B cell (primary cell): ENCODE results near the gene GARIN5A. TPM values are rescaled to one million over a fixed set of nuclear protein-coding genes. Genes with fewer than 3 reads are reported as not detected.

Source experiments
- ATAC-seq: fragments of 200-7000 bp; cut with Tn5 transposase; one replicate; pipeline ENCODE4 v1.10.0; 2021; ENCODE audit warnings: low read depth, mild to moderate bottlenecking, moderate number of reproducible peaks, moderate library complexity
- CTCF ChIA-PET: fragments of 350-600 bp; sonication (Branson Sonifier 250); formaldehyde crosslinking; loops from one replicate; lab custom pipeline; 2021; ENCODE audit warnings: antibody characterized with exemption, inconsistent platforms; lab: Charles Lee
- POLR2A ChIA-PET: fragments of 350-600 bp; sonication (Branson Sonifier 250); formaldehyde crosslinking; loops from one replicate; lab custom pipeline; 2021; ENCODE audit warnings: antibody characterized with exemption; lab: Charles Lee
- DNase-seq: peaks from one replicate; pipeline ENCODE4 v3.0.0; 2013
- H2AFZ ChIP-seq: 2 replicates; pipeline ENCODE4 v1.6.1; 2012; ENCODE audit warnings: mild to moderate bottlenecking, low read depth, low read length; ENCODE audit not compliant: insufficient read depth, poor library complexity, severe bottlenecking
- H3K27ac ChIP-seq, 2 donors: 1 replicate in 1 of 2; 2 replicates in 1 of 2; pipeline ENCODE4 v1.5.1; 2012 to 2013; ENCODE audit warnings: low read length in 2 of 2, mild to moderate bottlenecking in 2 of 2, moderate library complexity in 1 of 2
- H3K27me3 ChIP-seq, 4 experiments: fragments of 200-600 bp in 1 of 4; sonication (generic) in 1 of 4; replicated peaks in 1 of 4; 1 replicate in 2 of 4; 2 replicates in 2 of 4; pipeline versions ENCODE4 v1.6.1 to v1.7.0; 2013 to 2016; ENCODE audit warnings: low read length in 3 of 4, mild to moderate bottlenecking in 2 of 4, mixed read lengths in 1 of 4, moderate library complexity in 1 of 4; ENCODE audit not compliant: insufficient read depth in 4 of 4, control insufficient read depth in 3 of 4; ENCODE audit errors: control extremely low read depth in 1 of 4
- H3K36me3 ChIP-seq, 2 experiments: replicated peaks in 1 of 2; 1 replicate in 1 of 2; 2 replicates in 1 of 2; pipeline versions ENCODE4 v1.6.1 to v1.7.1; 2013; ENCODE audit warnings: low read length in 1 of 2; ENCODE audit not compliant: insufficient read depth in 2 of 2, control insufficient read depth in 1 of 2; ENCODE audit errors: control extremely low read depth in 1 of 2, extremely low read depth in 1 of 2
- H3K4me1 ChIP-seq, 2 donors: fragments of 200-600 bp in 1 of 2; sonication (generic) in 1 of 2; 1 replicate in 1 of 2; 2 replicates in 1 of 2; pipeline versions ENCODE4 v1.5.1 to v1.6.1; 2013 to 2017; ENCODE audit warnings: low read length in 2 of 2; ENCODE audit not compliant: control insufficient read depth in 2 of 2, insufficient read depth in 2 of 2
- H3K4me2 ChIP-seq: replicated peaks from 2 replicates; pipeline ENCODE3; 2012; ENCODE audit warnings: mild to moderate bottlenecking, low read depth, low read length; ENCODE audit not compliant: poor library complexity, severe bottlenecking
- H3K4me3 ChIP-seq, 5 experiments: fragments of 200-600 bp in 1 of 5; sonication (generic) in 1 of 5; 1 replicate in 3 of 5; 2 replicates in 2 of 5; pipeline versions ENCODE4 v1.5.1 to v1.7.0; 2011 to 2016; ENCODE audit warnings: low read length in 4 of 5, mild to moderate bottlenecking in 4 of 5, low read depth in 2 of 5, control low read depth in 1 of 5, moderate library complexity in 1 of 5; ENCODE audit not compliant: insufficient read depth in 1 of 5; ENCODE audit errors: control extremely low read depth in 1 of 5, extremely low read depth in 1 of 5
- H3K79me2 ChIP-seq: fragments of 200-600 bp; sonication (generic); one replicate; pipeline ENCODE4 v1.6.0; 2016; ENCODE audit warnings: low read length; ENCODE audit not compliant: control insufficient read depth, insufficient read depth
- H3K9ac ChIP-seq: fragments of 200-600 bp; sonication (generic); 2 replicates; pipeline ENCODE4 v1.6.1; 2017; ENCODE audit warnings: mild to moderate bottlenecking, low read length, moderate library complexity
- H3K9me3 ChIP-seq, 3 donors: one replicate each; pipeline versions ENCODE4 v1.6.1 to v1.7.1; 2013; ENCODE audit warnings: low read length in 2 of 3; ENCODE audit not compliant: control insufficient read depth in 2 of 3, insufficient read depth in 1 of 3; ENCODE audit errors: control extremely low read depth in 1 of 3
- H4K20me1 ChIP-seq: 2 replicates; pipeline ENCODE4 v1.6.0; 2012; ENCODE audit warnings: mild to moderate bottlenecking, low read length; ENCODE audit not compliant: insufficient read depth, control insufficient read depth, poor library complexity, severe bottlenecking
- H3K27ac Mint-ChIP-seq: one replicate; pipeline ENCODE4 v1.8.0; 2021; ENCODE audit warnings: mixed read lengths
- H3K27me3 Mint-ChIP-seq: one replicate; pipeline ENCODE4 v1.8.0; 2021; ENCODE audit warnings: mixed read lengths
- H3K4me1 Mint-ChIP-seq: one replicate; pipeline ENCODE4 v1.8.0; 2021; ENCODE audit warnings: mixed read lengths
- H3K4me3 Mint-ChIP-seq: one replicate; pipeline ENCODE4 v1.8.0; 2021; ENCODE audit warnings: mixed read lengths
- H3K9me3 Mint-ChIP-seq: one replicate; pipeline ENCODE4 v1.8.0; 2022; ENCODE audit warnings: mixed read lengths; ENCODE audit not compliant: insufficient read depth
- CTCF ChIP-seq: fragments of 200-600 bp; IDR thresholded peaks from one replicate; pipeline ENCODE4 v1.8.0; 2022; ENCODE audit warnings: antibody characterized with exemption, mild to moderate bottlenecking
- EZH2 ChIP-seq: IDR thresholded peaks from 2 replicates; pipeline ENCODE4 v1.6.1; 2012; ENCODE audit warnings: borderline replicate concordance, low read depth, mild to moderate bottlenecking, moderate library complexity, low read length; ENCODE audit not compliant: insufficient read depth, poor library complexity, severe bottlenecking
- WGBS: methylation state at CpG from one replicate; pipeline ENCODE4 v1.1.5; 2013; ENCODE audit warnings: missing lambda C conversion rate; ENCODE audit not compliant: insufficient coverage; 5-methylcytosine and 5-hydroxymethylcytosine counted together
- intact Hi-C: fragments of 100-400 bp; cut with micrococcal nuclease; formaldehyde crosslinking; loops from one replicate; pipeline ENCODE4 v1.10.0; 2022
- polyA plus RNA-seq: library from polyadenylated mRNA; depleted of rRNA; stranded (reverse); fragments of >200 nt; gene quantifications from 2 replicates; pipeline ENCODE4 v1.2.3, GENCODE V29; 2012
- total RNA-seq, 2 donors: library from RNA; stranded (reverse); fragments of 120-200 nt in 1 of 2; gene quantifications; 1 replicate in 1 of 2; 2 replicates in 1 of 2; pipeline versions ENCODE4 v1.2.3 to v1.2.4, GENCODE V29; 2013 to 2022

The GARIN5A gene
- total and polyA plus RNA-seq, 2 donors (not counting 1 experiment from before 2014, with no cell fraction given), result 0.22 to 0.34 TPM

- CTCF ChIA-PET, result no interaction called here
- intact Hi-C loops, result no loop called here
- no peak overlapping the region for H3K27ac Mint-ChIP-seq
Observed at GRCh38 chr19:50468818-50469217, 7.8 kb downstream of the GARIN5A start.

GRCh38 chr19:50467566-50467965, 9.1 kb downstream of the GARIN5A start:
- H3K9me3 Mint-ChIP-seq, result no peaks in the 10 kb centered on the region
- no peak overlapping the region for H2AFZ ChIP-seq
- TF ChIP-seq CTCF (no peak), EZH2 (no peak)
- H3K79me2 ChIP-seq, result no peaks in the 10 kb centered on the region
- intact Hi-C loops, result no loop called here
- no peaks in the 10 kb centered on the region for H4K20me1 ChIP-seq
- H3K4me2 ChIP-seq, result no peak overlapping the region
- no peak overlapping the region for H3K27ac Mint-ChIP-seq
- no peaks in the 10 kb centered on the region for H3K4me1 ChIP-seq
- DNase-seq (no peak), ATAC-seq (no peak)
- H3K27me3 Mint-ChIP-seq, result peaks cover 3% of the 10 kb centered on the region
- H3K9me3 ChIP-seq, result no peaks in the 10 kb centered on the region
- H3K4me3 ChIP-seq, result no peak overlapping the region
- H3K27me3 ChIP-seq, result no peaks in the 10 kb centered on the region
- POLR2A ChIA-PET, result no interaction called here
- H3K4me1 Mint-ChIP-seq, result no peaks in the 10 kb centered on the region
- CTCF ChIA-PET, result no interaction called here
- H3K4me3 Mint-ChIP-seq, result no peak overlapping the region
- H3K27ac ChIP-seq, result no peak overlapping the region
- H3K36me3 ChIP-seq, result no peaks in the 10 kb centered on the region
- 87% methylated on average over 17 of the region's 18 CpGs for WGBS
- no peak overlapping the region for H3K9ac ChIP-seq

More at GRCh38 chr19:50468818-50469217, 7.8 kb downstream of the GARIN5A start:
- H3K79me2 ChIP-seq, result no peaks in the 10 kb centered on the region
- ATAC-seq (no peak), DNase-seq (no peak)
- Mint-ChIP-seq H3K27me3 (peaks cover 3% of the 10 kb centered on the region), H3K4me1 (no peaks in the 10 kb centered on the region), H3K9me3 (no peaks in the 10 kb centered on the region), H3K4me3 (no peak overlapping the region)
- no peaks in the 10 kb centered on the region for H3K36me3 ChIP-seq
- TF ChIP-seq EZH2 (no peak), CTCF (no peak)
- no peak overlapping the region for H3K4me3 ChIP-seq
- 90% methylated on average over 6 of the region's 6 CpGs for WGBS
- H2AFZ ChIP-seq, result no peak overlapping the region
- H4K20me1 ChIP-seq, result no peaks in the 10 kb centered on the region
- H3K27me3 ChIP-seq, result no peaks in the 10 kb centered on the region
- H3K27ac ChIP-seq, result no peak overlapping the region
- H3K4me1 ChIP-seq, result no peaks in the 10 kb centered on the region
- H3K9ac ChIP-seq, result no peak overlapping the region
- POLR2A ChIA-PET, result no interaction called here
- no peak overlapping the region for H3K4me2 ChIP-seq
- H3K9me3 ChIP-seq, result no peaks in the 10 kb centered on the region
